ENCODE measurements around the gene BBLN. TPM values are rescaled to one million over a fixed set of nuclear protein-coding genes. Genes with fewer than 3 reads are reported as not detected.
A peak's percentile ranks its signal among the peaks of the same experiment; 100 is the strongest.

The BBLN gene
- total RNA-seq, 1 experiment from 2014 or later, result 74.9 TPM

GRCh38 chr9:128117613-128118471 lies 42.2 kb upstream of the BBLN start:
- Mint-ChIP-seq H3K9me3 (peaks cover 0 to 3% of the 10 kb centered on the region in 2 experiments; a peak in 1 of 5 replicates), H3K36me3 (ENCODE audit: insufficient read depth in 1 of 3, low read depth in 3 of 3) (peaks cover 12 to 52% (median 19%) of the 10 kb centered on the region in 3 experiments; a peak in 6 of 7 replicates), H3K27me3 (ENCODE audit: low read depth) (no peaks in the 10 kb centered on the region), H3K4me3 (peak overlapping the region in 1 of 2 experiments; percentile 65; a peak in 3 of 5 replicates), H3K4me1 (peaks cover 8 to 11% of the 10 kb centered on the region in 2 experiments; a peak in 3 of 4 replicates), H3K27ac (peak overlapping the region in 2 of 3 experiments; percentile 39 to 90; a peak in 4 of 7 replicates)
- no peak overlapping the region for H2BK20ac ChIP-seq (ENCODE audit: low read depth, low read length, poor library complexity, severe bottlenecking)
- no peak overlapping the region for H3K56ac ChIP-seq (ENCODE audit: insufficient read length, low read depth, low read length)
- no peaks in the 10 kb centered on the region for H3K23me2 ChIP-seq (ENCODE audit: insufficient read length, low read depth, low read length, poor library complexity, severe bottlenecking)
- H2AFZ ChIP-seq (ENCODE audit: low read length), result no peak overlapping the region
- H3K14ac ChIP-seq (ENCODE audit: insufficient read depth, low read length), result no peak overlapping the region
- no peak overlapping the region for H3K23ac ChIP-seq (ENCODE audit: insufficient read length, low read depth, low read length)
- H2BK5ac ChIP-seq (ENCODE audit: insufficient read length, low read length), result no peak overlapping the region
- no peak overlapping the region for H4K5ac ChIP-seq (ENCODE audit: insufficient read length, low read depth, low read length)
- H2BK120ac ChIP-seq (ENCODE audit: low read depth, low read length, poor library complexity, severe bottlenecking), result no peak overlapping the region
- peak; percentile 96 for DNase-seq
- TF ChIP-seq, protein P1, sequence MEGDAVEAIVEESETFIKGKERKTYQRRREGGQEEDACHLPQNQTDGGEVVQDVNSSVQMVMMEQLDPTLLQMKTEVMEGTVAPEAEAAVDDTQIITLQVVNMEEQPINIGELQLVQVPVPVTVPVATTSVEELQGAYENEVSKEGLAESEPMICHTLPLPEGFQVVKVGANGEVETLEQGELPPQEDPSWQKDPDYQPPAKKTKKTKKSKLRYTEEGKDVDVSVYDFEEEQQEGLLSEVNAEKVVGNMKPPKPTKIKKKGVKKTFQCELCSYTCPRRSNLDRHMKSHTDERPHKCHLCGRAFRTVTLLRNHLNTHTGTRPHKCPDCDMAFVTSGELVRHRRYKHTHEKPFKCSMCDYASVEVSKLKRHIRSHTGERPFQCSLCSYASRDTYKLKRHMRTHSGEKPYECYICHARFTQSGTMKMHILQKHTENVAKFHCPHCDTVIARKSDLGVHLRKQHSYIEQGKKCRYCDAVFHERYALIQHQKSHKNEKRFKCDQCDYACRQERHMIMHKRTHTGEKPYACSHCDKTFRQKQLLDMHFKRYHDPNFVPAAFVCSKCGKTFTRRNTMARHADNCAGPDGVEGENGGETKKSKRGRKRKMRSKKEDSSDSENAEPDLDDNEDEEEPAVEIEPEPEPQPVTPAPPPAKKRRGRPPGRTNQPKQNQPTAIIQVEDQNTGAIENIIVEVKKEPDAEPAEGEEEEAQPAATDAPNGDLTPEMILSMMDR (conservative IDR thresholded peaks at IDR 0.05), result peak; percentile 100
- H2BK15ac ChIP-seq (ENCODE audit: low read depth, low read length), result no peak overlapping the region
- no peak overlapping the region for H2BK12ac ChIP-seq (ENCODE audit: insufficient read length, low read depth, low read length)
- H3K18ac ChIP-seq (ENCODE audit: insufficient read length, low read depth, low read length), result no peak overlapping the region
- H4K8ac ChIP-seq (replicated peaks; ENCODE audit: insufficient read length, low read depth, low read length), result no peak overlapping the region
- H3K79me1 ChIP-seq (ENCODE audit: insufficient read depth, low read depth, low read length, poor library complexity, severe bottlenecking), result no peaks in the 10 kb centered on the region
- no peaks in the 10 kb centered on the region for H3K4me1 ChIP-seq (ENCODE audit: insufficient read depth, low read length)
- no peak overlapping the region for H3K9ac ChIP-seq (ENCODE audit: extremely low read depth, insufficient read length, low read length)
- H4K20me1 ChIP-seq (ENCODE audit: control insufficient read depth, insufficient read depth, insufficient read length), result no peaks in the 10 kb centered on the region
- H2AK5ac ChIP-seq (ENCODE audit: insufficient read length, low read length), result no peak overlapping the region
- H3K4ac ChIP-seq (ENCODE audit: low read depth, low read length), result no peak overlapping the region
- H3K4me2 ChIP-seq (ENCODE audit: insufficient read depth, insufficient read length, low read length), result peak overlapping the region; percentile 3
- WGBS (ENCODE audit: extremely low coverage, insufficient read length, low lambda C conversion rate), result no CpG with 5 or more reads among the region's 27 CpGs
- no peaks in the 10 kb centered on the region for H3K27me3 ChIP-seq (ENCODE audit: insufficient read depth, low read length)
- no peaks in the 10 kb centered on the region for H3K79me2 ChIP-seq (ENCODE audit: insufficient read depth, low read length)
- H3K9me3 ChIP-seq (ENCODE audit: control insufficient read depth, low read depth, low read length), result no peaks in the 10 kb centered on the region
- H3T11ph ChIP-seq (ENCODE audit: low read length), result no peak overlapping the region
- H3K27ac ChIP-seq (ENCODE audit: insufficient read length, low read depth, low read length), result no peak overlapping the region
- H4K91ac ChIP-seq (ENCODE audit: insufficient read length, low read depth, low read length), result no peak overlapping the region
